NCI-H2227 treated with DMSO at 0.1 percent for 48 hours (cell line): ENCODE results near the gene MLPH.

Experiments used
- DNase-seq: peaks from one replicate; lab custom pipeline; 2025; lab: John Stamatoyannopoulos, UW

The MLPH gene

DNA sequence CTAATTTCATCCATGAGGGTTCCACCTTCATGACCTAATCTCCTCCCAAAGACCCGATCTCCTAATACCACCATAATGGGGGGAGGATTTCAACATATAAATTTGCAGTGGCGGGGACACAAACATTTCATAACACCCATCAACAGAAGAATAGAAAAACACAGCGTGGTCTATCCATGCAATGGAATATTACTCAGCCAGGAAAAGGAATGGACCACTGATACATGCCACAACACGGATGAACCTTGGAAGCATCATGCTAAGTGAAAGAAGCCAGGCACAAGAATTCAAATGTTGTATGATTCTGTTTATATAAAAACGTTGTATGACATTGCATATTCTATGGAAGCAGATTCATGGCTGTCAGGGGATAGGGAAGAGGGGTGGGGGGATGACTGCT, 82.0 kb downstream of the MLPH start:
- DNase-seq = no peak

DNA sequence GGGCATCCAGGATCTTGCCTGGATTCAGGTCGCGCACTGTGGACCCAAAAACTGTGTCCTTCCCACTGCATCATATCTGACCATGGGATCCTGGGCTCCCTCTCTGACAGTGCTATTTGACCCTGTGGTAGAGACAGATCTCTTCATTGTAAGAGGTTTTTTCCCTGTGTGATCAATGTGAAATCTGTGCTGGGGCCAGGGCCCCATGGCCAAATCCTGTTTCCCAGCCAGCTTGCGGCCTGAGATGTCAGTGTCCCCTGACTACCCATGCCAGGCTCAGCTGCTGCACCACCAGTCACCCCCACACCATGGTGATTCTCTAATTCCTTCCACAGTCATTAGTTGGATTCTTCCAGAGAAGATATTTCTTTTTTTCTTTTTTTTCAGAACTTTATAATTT, 82.8 kb downstream of the MLPH start:
- no peak for DNase-seq

DNA sequence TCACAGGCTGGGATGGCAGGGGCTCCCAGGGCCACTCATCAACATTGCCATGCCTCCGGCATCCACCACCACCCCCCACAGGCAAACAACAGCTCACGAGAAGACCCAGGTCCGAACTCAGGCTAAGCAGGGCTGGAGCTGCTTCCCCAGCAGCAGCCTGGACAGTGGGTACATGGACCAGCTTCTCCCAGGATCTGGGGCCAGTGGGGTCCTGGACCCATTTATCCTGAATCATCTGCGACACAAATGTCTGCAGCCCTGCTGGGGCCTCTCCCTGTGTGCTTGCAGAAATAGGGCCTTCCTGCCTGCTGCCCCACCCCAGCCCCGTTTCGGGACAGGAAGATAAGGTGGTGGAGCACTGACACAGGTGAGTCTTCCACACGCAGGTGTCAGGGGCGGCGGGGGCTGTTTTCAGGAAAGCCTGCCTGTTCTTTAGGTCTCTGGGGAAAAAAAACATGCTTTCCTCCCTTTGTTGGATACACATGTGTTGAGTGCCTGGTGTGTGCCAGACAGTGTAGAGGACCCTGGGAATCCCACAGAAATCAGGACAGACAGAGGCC, 83.8 kb downstream of the MLPH start:
- no peak for DNase-seq

DNA sequence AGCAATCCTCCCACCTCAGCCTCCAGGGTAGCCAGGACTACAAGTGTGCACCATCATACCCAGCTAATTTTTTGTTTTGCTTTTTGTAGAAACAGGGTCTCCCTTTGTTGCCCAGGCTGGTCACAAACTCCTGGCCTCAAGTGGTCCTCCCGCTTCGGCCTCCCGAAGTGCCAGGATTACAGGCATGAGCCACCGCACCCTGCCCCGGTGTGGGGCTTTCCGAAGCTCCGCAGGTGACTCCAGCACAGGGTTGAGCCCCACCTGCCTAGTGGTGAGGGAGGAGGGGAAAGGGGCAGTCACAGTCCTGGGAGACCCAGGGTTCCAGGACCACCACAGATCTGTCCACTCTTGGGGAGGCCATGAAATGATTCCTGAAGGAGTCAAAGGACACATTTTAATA, 84.5 kb downstream of the MLPH start:
- no peak for DNase-seq

DNA sequence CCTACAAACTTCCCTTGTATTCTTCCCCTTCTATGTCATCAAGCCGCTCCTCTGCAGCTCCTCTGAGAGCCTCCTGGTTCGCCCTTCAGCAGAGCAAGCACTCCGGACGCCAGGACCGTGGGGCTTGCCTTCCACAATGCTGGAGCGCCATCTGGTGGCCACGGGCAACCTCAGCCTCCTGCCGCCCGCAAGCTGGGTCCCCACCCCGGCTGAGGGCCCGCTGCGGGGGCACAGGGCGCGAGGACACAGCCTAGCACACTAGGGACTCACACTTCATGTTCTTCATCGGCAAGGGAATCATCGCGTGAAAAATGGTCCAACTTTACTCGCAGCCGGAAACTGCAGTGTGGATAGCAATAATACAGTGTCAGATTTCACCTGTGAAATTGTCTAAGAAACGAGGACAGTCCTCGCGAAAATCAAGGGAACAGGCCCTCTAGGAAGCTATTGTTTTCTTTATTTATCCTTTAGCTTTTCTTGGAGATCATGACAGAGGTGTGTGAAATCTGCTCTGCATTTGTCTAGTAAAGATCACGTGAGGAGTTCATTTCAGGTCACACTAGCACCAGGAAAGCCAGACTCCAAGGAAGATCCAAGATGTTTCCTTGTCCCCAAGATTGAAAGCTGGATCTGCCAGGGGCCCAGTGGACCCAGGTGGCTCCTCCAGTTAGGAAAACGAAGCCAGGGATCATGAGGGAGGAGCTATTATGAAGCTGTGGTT, 85.1 kb downstream of the MLPH start:
- DNase-seq = peak; percentile 74

DNA sequence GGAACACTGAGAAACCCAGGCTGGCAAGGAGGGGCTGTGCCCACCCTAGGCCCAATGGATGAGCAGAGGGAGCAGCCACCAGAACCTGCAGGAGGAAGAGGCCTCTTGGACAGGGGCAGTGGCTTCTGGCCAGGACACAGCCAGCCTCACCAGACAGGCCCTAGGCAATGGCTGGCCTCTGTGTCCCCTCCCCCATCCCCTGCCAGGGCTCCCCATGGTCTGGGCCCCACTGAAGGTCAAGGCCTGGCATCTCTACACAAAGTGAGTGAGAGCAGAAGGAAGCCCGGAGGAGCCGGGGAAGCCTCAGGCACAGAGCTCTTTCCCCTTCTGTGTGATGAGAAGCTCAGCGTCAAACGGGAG, 85.7 kb downstream of the MLPH start:
- DNase-seq = no peak

DNA sequence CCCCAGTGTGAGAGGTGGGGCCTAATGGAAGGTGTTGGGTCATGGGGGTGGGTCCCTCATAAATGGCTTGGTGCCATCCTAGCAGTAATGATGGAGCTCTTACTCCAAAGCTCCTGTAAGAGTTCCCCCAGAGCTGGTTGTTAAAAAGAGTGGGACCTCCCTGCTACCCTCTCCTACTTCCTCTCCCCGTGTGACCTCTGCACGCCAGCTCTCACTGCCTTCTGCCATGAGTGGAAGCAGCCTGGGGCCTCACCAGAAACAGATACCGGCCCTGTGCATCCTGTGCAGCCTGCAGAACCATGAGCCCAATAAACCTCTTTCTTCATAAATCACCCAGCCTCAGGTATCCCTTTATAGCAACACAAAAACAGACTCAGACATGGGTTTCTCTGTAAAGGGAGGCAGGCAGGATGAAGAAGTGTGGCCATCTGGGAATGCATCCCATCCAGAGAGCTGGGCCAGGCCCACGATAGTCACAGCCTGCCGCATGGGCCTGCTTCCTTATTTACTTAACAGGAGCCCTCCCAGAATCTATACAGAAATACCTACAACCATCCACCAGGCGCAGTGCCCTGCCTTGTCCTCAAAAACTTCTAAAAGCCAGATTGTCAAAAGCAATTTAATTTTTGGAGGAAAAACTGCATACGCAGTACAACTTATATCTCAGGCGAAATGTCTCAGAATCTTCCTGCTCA, 86.8 kb downstream of the MLPH start:
- DNase-seq = no peak

DNA sequence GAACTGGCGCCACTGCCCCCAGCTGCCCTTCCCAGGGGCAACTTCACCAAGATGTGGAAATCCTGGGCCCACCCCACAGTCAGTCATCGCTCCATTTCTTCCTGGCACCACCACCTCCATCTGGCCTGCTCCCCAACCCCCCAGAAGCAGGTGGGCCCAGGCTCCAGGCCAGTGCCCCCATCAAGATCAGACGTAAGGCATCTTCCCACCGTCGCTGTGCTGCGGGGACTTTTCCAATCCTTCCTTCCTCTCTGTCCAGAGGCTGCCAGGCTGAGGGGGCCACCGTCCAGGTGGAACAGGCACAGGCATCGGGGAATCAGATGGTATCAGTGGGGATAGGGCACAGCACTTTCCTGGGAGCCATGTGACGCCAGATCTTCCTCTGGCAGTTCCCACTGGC, 87.4 kb downstream of the MLPH start:
- DNase-seq = no peak

DNA sequence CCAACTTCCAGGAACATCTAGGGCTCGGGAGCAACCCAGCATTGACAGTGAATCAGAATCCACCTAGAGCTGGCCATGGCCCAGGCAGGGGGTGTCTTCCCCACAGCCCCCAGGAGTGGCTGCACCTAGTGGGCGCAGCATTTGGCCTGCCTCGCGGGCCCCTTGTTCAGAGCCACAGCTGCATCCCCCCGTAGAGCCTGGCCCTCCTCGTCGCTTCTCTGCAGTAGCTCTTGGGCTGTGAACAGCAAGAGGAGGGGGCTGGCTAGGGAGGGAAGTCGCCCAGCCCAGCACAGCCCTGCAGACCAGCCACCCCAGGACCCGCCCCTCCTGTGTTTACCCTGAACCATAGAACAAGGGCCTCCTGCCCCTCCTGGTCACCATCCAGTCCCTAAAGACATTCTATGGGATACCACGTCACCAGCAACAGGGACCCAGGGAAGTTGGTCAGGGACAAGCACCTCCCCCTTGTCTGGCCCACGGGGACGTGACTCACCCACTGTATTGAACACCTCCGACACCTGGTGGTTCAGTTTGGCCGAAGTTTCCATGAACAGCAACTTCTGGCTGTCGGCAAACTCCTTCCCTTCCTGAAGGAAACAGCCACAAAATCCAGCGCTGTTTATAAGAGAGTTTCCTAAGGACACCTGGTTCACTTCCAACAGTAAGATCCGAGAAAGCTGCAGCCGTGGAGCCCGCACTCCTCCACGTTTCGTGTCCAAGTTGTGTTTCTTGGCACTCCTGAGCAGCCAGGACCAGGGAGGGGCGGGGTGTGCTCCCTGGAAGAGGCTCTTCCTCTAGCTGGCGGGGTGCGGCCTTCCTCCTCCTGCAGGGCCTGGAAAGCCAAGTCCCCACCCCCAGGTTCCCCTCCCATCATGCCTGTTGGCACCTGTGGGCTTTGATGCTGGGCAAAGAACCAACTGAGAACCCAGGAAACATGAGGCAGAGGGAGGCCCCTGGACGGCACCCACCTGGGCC, 88.1 kb downstream of the MLPH start:
- no peak for DNase-seq

DNA sequence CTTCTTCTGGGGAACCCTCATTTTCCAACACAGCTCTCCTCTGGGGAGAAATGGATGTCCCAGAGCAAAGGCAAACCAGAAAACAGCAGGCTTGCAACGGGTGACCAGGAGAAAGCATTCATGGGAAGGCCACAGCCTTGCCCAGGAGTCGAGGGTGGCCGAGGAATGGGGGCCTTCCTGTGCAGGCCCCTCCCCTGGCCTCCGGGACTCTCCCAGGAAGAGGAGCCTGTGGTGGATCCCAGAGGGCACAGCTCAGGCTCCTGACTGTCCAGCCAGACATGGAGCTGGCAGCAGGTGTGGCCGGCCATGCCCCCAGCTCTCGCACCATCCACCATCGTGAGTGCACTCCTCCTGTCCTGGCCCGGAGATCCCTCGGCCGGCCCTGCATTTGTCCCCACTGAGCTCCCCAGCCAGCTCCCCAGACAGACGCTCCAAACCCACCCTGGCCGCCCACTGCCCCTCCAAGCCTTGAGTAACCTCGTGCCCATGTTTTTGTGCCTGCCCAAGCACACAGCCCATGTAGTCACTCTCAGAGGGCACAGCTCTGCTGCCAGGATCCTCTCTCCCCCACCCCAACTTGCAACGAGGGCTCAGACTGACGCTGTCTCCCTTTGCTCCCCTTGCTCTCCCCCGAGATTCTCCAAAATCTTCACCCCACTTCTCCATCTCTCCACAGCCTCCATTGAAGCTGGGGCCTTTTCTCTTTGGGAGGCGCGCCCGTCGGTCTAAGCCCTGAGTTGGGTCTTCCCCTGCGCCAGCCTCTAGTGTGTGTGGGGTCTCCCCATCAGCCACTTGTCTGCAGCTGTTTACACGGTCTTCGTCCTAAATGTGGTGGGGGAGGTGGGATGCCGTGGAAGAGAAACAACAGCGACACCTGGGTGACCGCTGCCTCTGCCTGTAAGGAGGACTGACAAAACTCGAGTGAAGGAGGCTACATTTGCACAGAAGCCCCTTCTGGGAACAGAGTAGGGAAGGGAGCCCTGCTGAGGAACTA, 89.1 kb downstream of the MLPH start:
- no peak for DNase-seq

DNA sequence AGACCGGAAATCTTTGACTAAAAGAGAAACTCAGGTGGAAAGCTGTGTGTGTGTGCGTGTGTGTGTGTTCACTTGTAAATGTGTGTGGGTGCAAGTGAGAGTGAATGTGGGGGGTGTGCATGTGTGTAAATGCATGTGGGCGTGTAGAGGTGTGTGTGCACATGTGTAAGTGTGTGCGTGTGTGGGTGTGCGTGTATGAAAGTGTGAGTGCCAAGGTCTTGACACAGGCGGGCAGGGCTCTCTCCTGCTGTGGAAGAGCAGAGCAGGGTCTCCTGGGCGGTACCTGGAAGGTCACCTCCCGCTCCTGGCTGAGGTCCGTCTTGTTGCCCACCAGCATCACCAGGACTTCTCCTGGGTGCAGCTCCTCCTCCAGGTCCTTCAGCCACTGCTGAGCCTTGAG, 89.9 kb downstream of the MLPH start:
- no peak for DNase-seq

DNA sequence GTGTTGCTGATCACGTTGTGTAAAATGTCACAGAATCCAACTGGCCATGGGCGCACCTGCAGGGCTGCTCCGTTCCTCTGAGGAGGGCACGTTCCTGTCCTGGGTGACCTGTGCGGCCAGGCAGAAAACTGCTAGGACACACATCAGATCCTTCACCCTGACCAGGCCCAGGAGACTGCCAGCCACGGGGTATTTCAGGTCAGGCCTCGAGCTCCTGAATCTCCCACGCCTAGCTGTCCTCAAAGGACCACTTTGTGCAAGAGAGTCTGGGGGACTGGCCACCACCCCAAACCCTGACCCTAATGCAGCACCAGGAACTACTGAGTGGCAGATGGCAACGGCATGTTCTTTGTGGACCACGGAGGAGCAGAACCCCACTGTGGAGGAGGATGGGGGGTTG, 90.4 kb downstream of the MLPH start:
- no peak for DNase-seq

DNA sequence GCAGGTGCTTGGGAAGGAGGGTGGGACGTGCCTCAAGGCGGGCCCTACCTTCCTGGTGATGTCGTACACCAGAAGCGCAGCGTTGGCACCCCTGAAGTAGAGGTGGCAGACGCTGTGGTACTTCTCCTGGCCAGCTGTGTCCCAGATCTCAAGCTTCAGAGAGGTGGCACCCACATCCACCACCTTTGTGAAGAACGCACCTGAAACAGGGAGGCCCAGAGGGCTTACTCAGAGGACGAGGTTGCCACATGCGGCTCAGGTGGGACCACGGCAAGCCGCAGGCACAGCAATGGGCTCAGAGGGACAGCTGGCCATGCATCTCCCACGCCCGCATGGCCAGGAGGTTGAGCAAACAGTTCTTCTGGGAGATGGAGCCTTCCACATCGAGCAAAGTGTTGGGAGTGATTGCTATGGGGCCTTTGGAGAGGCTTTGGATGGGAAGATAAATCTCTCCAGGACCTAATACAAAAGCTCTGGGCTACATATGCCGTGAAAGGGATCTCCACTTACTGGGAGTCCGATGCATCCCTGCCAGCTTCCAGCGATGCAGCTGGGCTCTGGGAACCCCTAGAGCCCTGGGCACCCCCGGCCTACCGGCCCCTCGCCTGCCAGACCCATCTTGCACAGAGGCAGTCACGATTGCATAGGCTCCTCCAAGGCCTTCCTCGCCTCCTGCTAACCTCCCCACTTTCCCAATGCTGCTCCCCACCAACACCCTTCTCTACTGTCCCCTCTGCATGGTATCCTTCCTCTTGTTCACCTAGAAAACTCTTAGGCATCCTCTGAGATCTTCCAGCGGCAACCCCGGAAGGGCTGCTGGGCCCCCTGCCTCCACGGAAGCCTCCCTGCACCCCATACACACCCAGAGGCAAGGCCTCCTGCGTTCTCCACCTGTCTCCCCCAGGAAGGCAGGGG, 91.2 kb downstream of the MLPH start:
- DNase-seq = no peak

DNA sequence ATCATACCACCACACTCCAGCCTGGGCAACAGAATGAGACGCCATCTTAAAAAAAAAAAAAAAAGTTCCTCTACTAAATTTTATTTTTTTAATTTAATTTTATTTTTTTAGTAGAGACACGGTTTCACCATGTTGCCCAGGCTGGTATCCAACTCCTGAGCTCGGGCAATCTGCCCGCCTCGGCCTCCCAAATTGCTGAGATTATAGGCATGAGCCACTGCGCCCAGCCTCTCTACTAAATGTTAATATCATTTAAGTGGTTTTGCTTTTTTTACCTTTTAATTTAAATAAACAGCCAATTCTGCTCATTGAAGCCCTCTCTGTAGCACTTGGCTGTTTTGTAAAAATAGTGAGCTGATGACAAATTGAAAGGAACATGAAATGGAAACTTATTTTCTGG, 94.3 kb downstream of the MLPH start:
- DNase-seq = no peak

DNA sequence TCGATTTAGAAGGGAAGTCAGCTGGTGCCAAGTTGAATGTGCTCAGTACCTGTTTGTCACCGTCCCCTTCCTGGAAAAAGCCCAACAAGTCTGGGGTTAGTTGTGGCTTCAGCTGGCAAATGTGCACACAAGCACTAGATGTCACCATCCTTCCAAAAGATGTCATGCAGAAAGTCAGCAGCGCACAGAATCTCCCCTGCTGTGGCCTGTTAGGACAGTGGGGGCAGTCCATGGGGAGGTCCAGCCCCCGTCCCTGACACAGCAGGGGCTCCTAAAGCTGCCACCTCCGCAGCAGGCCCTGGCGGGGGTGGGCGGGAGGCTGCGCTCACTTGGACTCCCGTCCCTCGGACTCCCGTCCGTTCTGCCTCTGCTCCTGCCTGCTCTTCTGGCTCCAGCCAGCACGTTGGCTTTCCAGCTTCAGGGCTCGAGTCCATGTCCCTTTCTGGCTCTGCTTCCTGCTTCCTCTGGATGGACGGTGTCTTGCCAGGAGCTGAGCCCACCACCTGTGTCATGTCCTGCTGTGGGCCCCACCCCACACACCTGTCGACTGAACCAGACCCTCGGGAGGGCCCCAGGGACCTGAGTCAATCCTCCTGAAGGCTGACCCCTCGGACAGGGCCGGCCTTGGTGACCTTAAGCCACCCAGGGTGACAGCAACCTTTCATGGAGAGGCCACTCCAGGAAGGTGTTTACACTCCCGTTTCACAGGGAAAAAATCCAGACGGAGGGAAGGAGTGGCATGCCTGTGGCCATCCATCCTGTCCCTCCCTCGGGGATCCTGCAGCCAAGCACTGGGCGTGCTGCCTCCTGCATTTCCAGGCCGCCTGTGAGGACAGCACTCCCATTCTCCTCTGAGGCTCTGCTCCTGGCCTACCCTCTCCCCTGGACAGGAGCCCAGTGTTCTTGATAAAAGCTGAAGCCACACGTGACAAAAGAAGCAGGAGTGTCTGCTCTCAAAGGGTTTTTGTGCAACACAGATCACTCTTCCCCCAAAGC, 95.0 kb downstream of the MLPH start:
- DNase-seq = peak; percentile 35

DNA sequence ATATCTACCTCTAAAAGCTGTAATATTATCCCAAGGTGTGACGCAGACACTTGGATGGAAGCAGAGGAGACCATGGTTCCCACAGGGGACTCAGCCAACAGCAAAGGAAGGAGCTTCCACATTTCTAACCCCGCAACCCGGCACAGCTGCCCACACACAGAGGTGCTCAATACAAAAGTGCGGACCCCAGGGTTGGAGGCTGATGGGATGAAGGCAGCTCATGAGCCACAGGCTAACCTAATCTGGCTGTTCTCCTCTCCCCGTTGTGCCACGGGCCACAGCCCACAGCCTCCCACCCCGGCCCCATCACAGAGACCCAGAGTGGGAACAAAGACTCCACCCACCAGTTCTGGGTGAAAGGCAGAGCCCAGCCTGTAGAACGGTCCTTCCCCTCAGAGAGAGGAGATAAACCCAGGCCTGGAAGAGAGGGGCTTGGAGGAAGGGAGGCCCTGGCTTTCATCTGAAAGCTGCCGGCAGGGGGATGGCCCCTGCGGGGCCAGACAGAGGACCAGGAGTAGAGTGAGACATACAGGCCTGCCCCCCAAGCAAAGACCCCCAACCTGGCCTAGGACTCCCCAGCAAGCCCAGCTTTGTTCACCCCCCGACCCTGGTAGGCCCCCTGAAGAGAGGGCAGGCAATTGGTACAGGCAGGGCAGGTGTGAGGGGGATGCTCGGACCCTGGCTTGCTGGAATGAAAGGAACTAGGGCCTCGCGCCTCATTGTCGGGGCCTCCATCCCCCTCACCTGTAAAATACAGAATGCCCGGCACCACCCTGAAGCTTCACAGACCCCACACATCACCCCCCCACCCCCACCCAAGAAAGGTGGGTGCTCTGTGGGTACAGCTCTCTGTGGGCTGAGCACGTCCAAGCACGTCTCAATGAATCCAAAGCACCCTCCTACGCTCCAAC, 96.6 kb downstream of the MLPH start:
- no peak for DNase-seq

DNA sequence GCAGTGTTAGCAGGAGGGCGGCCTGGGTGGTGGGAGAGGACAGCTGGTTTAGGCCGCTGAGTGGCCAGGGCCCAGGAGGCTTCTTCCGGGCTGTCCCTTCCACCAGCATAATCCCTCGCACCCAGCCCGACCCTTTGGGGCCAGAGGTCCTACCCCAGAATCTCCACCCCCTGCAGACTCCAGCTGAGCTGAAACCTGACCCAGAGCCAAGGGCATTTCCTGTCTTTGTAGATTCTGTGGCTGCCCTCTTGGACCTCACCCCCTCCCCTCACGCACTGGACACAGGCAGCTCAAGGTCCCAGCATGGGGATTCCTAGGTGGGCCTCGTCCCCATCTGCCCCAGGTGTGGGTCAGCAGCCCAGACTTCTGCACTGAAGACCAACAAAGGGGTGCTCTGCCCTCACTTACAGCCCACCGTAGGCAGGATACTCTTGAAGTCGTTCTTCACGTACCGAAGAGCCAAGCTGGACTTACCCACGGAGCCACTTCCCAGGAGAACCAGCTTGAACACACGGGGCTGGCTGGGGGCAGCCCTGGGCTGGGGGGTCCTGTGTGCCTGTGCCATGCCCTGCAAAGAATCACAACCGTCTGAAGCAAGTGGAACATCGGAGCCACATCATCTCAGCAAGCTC, 98.7 kb downstream of the MLPH start:
- DNase-seq = no peak
